Measurements from ENCODE around the gene WNT4. TPM values are rescaled to one million over a fixed set of nuclear protein-coding genes. Genes with fewer than 3 reads are reported as not detected.

Gene WNT4
- polyA plus RNA-seq, 1 donor: 5.3 TPM

DNA sequence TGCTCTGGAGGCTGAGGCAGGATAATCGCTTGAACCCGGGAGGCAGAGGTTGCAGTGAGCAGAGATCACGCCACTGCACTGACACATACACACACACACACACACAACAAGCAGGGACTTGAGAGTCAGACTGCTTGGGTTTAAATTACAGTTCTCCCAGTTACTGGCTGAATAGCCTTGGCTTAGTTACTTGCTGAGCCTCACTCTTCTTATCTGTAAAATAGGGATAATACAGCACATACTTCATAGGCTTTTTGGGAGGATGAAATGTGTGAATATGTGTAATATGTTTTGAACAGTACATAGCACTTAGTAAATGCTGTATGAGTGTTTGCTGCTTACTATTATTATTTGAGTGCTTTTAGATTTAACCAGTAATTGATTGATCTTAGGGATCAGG is 66.6 kb downstream of the WNT4 start:
- DNase-seq (ENCODE audit: low read depth): no peak

DNA sequence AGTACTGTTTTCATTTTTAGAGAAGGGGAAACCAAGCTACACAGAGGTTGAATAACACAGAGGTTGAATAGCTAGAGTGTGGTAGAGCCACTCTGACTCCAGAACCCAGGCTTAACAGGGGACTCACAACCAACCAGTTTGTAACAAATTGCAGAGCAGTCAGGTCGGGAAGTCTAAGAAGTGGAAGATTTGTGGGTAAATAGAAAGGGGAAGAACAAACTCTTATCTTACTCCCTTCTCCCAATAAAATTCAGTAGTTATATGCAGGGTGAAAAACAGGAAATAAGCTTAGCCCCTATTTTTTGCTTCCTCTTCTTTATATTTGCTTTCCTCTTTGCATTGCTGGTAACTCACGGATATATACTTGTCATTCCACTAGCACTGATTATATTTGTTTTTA is 67.2 kb downstream of the WNT4 start:
- no peak for DNase-seq (ENCODE audit: low read depth)

DNA sequence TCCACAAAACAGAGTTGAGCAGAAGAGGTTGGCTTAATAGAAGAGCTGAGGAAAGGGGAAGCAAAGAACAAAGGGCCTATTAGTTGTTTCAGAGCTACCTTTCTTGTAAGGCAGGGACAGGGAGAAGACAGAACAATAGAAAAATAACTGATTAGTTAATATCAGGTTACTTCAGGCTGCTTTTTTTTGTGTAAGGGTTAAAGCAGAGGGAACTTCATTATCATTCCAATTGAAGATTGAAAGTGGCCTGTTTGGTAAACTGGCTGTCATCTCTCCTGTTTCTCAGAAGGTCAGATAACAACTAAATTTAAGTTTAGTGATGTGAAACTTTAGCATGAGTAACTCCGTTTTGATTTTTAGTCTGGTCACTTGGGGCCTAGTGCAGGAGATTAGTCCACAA is 68.1 kb downstream of the WNT4 start:
- DNase-seq (ENCODE audit: low read depth): no peak

DNA sequence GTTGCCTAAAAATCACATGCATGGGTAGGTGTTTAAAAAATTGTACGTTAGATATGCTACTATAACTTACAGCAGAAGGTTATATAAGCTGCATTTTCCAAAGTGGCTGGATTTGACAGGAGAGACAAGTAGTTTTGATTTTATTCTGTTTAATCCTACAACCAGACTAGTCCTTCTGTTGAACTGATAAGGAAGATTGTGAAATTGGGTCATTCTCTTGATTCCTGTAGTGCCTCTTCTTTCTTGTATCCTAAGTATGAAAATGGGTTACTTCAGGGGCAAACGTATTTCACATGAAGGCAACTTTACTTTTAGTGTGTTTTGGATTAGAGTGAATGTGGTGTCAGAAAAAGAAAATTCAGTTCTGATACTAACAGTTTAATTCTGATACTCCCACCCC is 71.4 kb downstream of the WNT4 start:
- no peak for DNase-seq (ENCODE audit: low read depth)

Other genes with a start within 250 kb of the WNT4 start
- gene HSPG2, start 205.8 kb downstream of the WNT4 start, polyA plus RNA-seq (ENCODE audit: insufficient read length): 223 TPM
- not detected for gene CELA3B, start 166.1 kb downstream of the WNT4 start, polyA plus RNA-seq (ENCODE audit: insufficient read length)
- 0.52 TPM for gene CELA3A, start 141.4 kb downstream of the WNT4 start, polyA plus RNA-seq (ENCODE audit: insufficient read length)
- 201 TPM for gene CDC42, start 90.4 kb downstream of the WNT4 start, polyA plus RNA-seq (ENCODE audit: insufficient read length)